Measurements from ENCODE around the gene SLC25A25.
"Not testable (repeated sequence)": the region's sequence is repeated elsewhere in the genome, so short reads cannot be mapped to it uniquely, and the experiment has no call there.

DNA sequence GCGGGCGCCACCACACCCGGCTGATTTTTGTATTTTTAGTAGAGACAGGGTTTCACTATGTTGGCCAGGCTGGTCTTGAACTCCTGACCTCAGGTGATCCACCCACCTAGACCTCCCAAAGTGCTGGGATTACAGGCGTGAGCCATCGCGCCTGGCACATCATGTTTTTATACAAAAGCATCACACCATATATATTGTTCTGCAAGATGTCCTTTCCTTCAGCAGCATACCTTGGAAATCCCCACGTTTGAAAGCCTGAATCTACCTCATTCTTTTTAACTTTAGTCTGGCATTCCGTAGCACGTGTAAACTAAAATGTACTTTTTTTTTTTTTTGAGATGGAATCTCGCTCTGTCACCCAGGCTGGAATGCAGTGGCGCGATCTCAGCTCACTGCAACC lies 44.4 kb upstream of the SLC25A25 start:
- TF ChIP-seq, protein P1, sequence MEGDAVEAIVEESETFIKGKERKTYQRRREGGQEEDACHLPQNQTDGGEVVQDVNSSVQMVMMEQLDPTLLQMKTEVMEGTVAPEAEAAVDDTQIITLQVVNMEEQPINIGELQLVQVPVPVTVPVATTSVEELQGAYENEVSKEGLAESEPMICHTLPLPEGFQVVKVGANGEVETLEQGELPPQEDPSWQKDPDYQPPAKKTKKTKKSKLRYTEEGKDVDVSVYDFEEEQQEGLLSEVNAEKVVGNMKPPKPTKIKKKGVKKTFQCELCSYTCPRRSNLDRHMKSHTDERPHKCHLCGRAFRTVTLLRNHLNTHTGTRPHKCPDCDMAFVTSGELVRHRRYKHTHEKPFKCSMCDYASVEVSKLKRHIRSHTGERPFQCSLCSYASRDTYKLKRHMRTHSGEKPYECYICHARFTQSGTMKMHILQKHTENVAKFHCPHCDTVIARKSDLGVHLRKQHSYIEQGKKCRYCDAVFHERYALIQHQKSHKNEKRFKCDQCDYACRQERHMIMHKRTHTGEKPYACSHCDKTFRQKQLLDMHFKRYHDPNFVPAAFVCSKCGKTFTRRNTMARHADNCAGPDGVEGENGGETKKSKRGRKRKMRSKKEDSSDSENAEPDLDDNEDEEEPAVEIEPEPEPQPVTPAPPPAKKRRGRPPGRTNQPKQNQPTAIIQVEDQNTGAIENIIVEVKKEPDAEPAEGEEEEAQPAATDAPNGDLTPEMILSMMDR (IDR thresholded peaks at IDR 0.05), result not testable (repeated sequence)
- not testable (repeated sequence) for TF ChIP-seq POLR2A, POLR2AphosphoS5 (IDR thresholded peaks at IDR 0.05)

Data from prostate gland (tissue), 2 donors.